Motor neuron (in vitro differentiated cells): ENCODE data around the gene BCAS1. TPM values are rescaled to one million over a fixed set of nuclear protein-coding genes. Genes with fewer than 3 reads are reported as not detected.

Experiments
- ATAC-seq, 8 experiments: fragments of 200-7000 bp; cut with Tn5 transposase; replicated peaks in 6 of 8; 2 replicates each; pipeline ENCODE4 v1.8.0; 2021; ENCODE audit warnings: mild to moderate bottlenecking in 8 of 8, moderate library complexity in 8 of 8
- H3K27ac ChIP-seq, 2 donors: fragments of 250-450 bp; sonication (Bioruptor Pico); 2 replicates each; pipeline ENCODE4 v1.9.0; 2021; ENCODE audit warnings: antibody characterized with exemption in 2 of 2, mild to moderate bottlenecking in 2 of 2, moderate library complexity in 1 of 2
- H3K4me1 ChIP-seq, 2 donors: fragments of 250-450 bp; sonication (Bioruptor Pico); replicated peaks in 1 of 2; 2 replicates each; pipeline ENCODE4 v1.6.1; 2021; ENCODE audit warnings: antibody characterized with exemption in 2 of 2, mild to moderate bottlenecking in 2 of 2, moderate library complexity in 1 of 2
- H3K4me3 ChIP-seq, 5 donors: fragments of 250-450 bp; sonication (Bioruptor Pico); 2 replicates each; pipeline ENCODE4 v1.9.0; 2021; ENCODE audit warnings: antibody characterized with exemption in 5 of 5, mild to moderate bottlenecking in 5 of 5, moderate library complexity in 4 of 5
- WGBS, 10 experiments: fragments of 450-650 bp; shearing (Covaris generic); methylation state at CpG; one replicate each; pipeline ENCODE4 v1.0.0; 2022; 5-methylcytosine and 5-hydroxymethylcytosine counted together
- in situ Hi-C, 9 experiments: fragments of 400-800 bp; cut with MboI; loops; one replicate each; pipeline ENCODE4 v1.15.0; 2021; ENCODE audit warnings: low sequenced_read_pairs in 9 of 9, low pct_unique_long_range_greater_than_20kb in 2 of 9; ENCODE audit not compliant: unreplicated experiment in 9 of 9
- total RNA-seq, 8 experiments: library from RNA; unstranded; fragments of 300-600 nt; gene quantifications; 2 replicates each; pipeline versions ENCODE4 v1.2.3 to v1.2.4, GENCODE V29; 2022

The BCAS1 gene
- total RNA-seq, 8 experiments from 2014 or later = 0.05 to 1.3 (median 0.28) TPM

DNA sequence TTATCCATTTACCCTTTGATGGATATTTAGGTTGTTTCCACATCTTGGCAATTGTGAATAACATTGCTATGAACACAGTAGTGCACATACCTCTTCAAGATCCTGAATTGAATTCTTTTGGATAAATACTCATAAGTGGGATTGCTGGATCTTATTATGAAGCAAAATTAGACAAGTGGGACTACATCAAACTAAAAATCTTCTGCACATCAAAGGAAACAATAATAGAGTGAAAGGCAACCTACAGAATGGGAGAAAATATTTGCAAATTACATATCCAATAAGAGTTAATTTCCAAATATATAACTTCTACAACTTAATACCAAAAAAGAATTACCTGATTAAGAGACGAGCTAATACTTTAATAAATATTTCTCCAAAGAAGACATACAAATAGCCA, 38.4 kb upstream of the BCAS1 start:
- Histone ChIP-seq H3K27ac (no peak overlapping the region), H3K4me1 (no peaks in the 10 kb centered on the region), H3K4me3 (no peak overlapping the region)
- no peak for ATAC-seq
- WGBS, 10 experiments = 46 to 100% (median 79%) methylated on average over 1 of the region's 1 CpG; no CpG with 5 or more reads in 3 of the 10 experiments
- in situ Hi-C loops = loop anchor here in 4 of 9 experiments (10.0 to 25.0 kb wide), 2 partner anchors 86 to 528 kb away; no protein-coding TSS in a partner anchor

DNA sequence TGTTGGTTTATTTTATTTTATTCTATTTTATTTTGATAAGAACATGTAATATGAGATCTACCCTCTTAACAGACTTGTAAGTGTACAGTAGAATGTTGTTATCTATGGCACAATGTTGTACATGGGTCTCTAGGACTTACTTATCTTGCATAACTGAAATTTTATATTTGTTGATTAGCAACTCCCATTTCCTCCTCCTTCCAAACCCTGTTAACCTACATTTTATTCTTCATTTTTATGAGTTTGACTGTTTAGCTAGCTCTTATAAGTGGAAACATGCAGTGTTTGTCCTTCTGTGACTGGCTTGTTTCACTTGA, 37.9 kb upstream of the BCAS1 start:
- no peaks in the 10 kb centered on the region for H3K4me1 ChIP-seq
- no peak for ATAC-seq
- H3K27ac ChIP-seq = no peak overlapping the region
- in situ Hi-C loops = loop anchor here in 4 of 9 experiments (10.0 to 25.0 kb wide), 2 partner anchors 87 to 529 kb away; no protein-coding TSS in a partner anchor
- H3K4me3 ChIP-seq = no peak overlapping the region

DNA sequence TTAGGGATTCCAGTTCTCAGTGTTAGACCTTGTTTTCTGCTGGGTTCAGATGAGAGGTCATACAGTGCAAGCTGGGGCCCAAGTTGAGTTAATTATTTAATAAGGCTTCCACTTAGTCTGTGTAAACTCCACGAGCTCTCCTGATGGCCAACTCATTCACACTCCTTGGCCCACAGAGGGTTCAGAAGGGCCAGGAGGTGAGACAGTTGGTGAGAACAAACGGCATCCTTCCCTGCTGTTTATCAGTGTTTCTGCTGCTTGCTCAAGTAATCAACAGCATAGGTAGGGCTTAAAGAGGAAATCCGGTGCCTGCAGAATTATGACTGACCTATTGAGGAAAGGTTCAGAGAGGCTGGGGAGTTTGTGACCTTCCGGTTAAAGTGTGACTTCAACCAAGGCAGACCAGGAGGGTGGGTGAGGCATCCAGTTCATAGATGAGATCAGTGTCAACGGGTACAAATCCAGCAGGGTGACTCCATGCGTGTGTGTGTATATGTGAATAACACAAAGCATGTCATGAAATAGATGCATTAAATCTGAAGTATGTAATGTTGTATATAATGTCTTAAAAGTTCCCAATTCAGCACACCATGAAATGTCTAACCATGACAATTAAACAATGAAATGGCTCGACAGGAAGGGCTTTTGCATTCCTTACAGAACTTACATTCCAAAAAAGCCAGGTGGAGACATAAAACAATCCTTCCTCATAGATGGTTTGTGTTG, 37.4 kb upstream of the BCAS1 start:
- 43 to 100% (median 66%) methylated on average over 1 to 7 of the region's 7 CpGs; no CpG with 5 or more reads in 2 of the 10 experiments for WGBS, 10 experiments
- in situ Hi-C loops = loop anchor here in 4 of 9 experiments (10.0 to 25.0 kb wide), 2 partner anchors 87 to 530 kb away; no protein-coding TSS in a partner anchor
- no peak for ATAC-seq
- H3K27ac ChIP-seq = no peak overlapping the region
- H3K4me1 ChIP-seq = no peaks in the 10 kb centered on the region
- H3K4me3 ChIP-seq = no peak overlapping the region

DNA sequence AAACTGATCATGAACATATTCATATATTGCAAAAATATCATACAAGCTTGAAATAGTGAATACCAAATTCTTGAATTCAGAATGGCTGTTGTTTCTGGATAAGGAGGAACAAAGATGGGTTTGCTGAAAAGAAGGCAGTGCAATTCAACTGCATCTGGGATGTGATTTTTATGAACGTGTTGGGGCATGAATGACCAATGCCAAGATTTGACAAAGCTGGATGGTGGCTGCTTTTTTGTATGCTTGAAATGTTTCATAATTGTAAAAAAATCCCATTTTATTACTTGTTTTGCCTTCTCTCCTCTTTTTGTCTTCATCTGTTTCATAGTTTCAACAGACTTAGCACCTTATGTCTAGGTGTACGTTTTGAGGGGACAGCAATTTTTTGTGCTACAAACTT, 36.8 kb upstream of the BCAS1 start:
- no peak for ATAC-seq
- 17 to 100% (median 58%) methylated on average over 1 to 2 of the region's 2 CpGs; no CpG with 5 or more reads in 4 of the 10 experiments for WGBS, 10 experiments
- no peak overlapping the region for H3K27ac ChIP-seq
- no peaks in the 10 kb centered on the region for H3K4me1 ChIP-seq
- no peak overlapping the region for H3K4me3 ChIP-seq
- in situ Hi-C loops = loop anchor here in 4 of 9 experiments (10.0 to 25.0 kb wide), 2 partner anchors 88 to 530 kb away; no protein-coding TSS in a partner anchor

DNA sequence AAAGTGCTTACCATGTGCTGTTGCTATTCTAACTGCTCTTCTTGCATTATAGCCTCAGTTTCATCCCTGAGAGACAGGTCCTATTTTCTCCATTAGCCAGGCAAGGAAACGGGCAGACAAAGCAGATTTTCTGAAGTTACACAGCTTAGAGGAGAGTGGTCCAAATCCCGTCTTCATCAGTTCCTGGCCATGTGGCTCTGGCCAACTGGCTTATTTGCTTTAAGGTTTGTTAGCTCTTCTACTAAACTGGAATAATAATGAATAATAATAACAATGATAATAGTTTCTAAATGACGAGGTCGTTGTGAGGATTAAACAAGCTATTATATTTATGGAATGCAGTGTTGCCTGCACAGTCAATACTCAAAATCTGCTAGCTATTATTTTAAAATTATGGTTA, 35.8 kb upstream of the BCAS1 start:
- Histone ChIP-seq H3K4me1 (no peaks in the 10 kb centered on the region), H3K4me3 (no peak overlapping the region), H3K27ac (no peak overlapping the region)
- in situ Hi-C loops = loop anchor here in 4 of 9 experiments (10.0 to 25.0 kb wide), 2 partner anchors 89 to 531 kb away; no protein-coding TSS in a partner anchor
- no peak for ATAC-seq
- 0 to 100% (median 50%) methylated on average over 2 to 4 of the region's 4 CpGs; no CpG with 5 or more reads in 1 of the 10 experiments for WGBS, 10 experiments

DNA sequence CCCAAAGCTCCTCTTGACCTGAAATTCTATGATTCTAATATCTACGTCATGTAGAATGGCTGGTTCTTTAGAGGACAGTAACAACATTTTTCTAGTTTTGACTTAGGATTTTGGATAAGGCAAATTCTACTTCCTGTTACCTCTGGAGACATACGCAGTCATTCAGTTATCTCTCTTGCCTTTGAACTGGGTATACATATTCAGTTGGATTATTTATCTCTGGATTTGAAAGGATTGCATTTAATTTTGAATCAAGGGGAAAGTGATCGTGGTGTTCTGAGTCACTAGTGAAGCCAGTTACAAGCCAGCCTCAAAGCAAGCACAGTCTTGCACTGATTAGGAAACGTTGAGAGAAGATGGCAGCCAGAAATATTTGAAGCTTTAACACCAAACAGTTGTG, 35.3 kb upstream of the BCAS1 start:
- Histone ChIP-seq H3K27ac (no peak overlapping the region), H3K4me3 (no peak overlapping the region)

DNA sequence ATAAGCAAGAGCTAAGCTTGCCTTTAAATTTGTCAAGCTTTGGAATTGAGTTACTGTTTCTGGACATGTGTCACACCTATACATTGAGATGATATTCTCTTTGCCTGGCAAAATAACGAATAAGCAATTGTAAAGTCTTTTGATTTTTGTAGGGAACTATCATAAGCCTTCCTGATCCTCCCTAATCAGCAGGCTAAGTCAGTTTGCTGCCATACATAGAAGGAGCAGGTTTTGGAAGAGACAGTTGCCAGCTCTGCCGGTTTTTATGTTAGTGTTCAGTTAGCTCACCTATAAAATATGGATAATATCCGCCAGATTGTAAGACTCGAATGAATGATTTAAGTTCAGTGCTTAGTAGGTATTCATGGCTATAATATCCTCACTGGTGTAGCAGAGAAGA, 34.4 kb upstream of the BCAS1 start:
- in situ Hi-C loops = loop anchor here in 4 of 9 experiments (10.0 to 25.0 kb wide), 2 partner anchors 90 to 533 kb away; no protein-coding TSS in a partner anchor
- WGBS, 10 experiments = 45 to 100% (median 78%) methylated on average over 1 to 4 of the region's 4 CpGs
- no peak for ATAC-seq
- Histone ChIP-seq H3K27ac (no peak overlapping the region), H3K4me1 (no peaks in the 10 kb centered on the region), H3K4me3 (no peak overlapping the region)

More for the DNA sequence above, 35.3 kb upstream of the BCAS1 start:
- 17 to 91% (median 75%) methylated on average over 1 to 4 of the region's 4 CpGs; no CpG with 5 or more reads in 1 of the 10 experiments for WGBS, 10 experiments
- in situ Hi-C loops = loop anchor here in 4 of 9 experiments (10.0 to 25.0 kb wide), 2 partner anchors 89 to 532 kb away; no protein-coding TSS in a partner anchor
- H3K4me1 ChIP-seq = no peaks in the 10 kb centered on the region
- no peak for ATAC-seq

DNA sequence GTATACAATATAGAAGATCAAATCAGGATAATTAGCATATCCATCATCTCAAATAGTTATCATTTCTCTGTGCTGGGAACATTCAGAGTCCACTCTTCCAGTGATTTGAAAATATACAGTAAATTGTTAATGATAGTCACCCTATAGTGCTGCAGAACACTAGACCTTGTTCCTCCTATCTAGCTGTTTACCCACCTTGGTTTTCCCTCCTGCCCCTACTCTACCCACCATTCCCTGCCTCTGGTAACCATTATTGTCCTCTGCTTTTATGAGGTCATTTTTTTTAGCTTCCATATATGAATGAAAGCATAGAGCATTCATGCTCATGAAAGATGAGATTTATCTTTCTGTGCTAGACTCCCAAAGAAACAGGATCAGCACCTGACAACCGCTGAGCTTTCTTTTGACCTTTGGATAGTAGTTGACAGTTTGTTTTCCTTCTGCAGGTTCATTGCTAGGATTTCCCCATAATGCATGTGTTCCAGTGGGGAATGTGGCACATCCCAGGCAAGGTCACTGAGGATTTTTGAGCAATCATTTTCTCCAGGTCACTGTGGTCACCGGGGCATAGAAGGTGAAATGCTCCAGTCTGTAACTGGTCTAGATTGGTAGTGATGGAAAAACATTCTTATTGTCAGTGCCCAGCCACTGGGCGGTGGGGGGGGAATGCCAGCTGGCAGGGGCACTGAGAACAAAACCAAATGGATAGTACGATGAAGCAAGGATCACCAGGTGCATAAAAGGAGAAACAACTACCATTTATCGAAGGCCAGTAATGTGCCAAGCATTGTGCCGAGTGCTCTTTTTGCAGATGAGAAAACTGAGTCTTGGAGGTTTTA, 33.6 kb upstream of the BCAS1 start:
- no peak for ATAC-seq
- H3K27ac ChIP-seq = no peak overlapping the region
- WGBS, 10 experiments = 42 to 100% (median 76%) methylated on average over 1 to 6 of the region's 6 CpGs; no CpG with 5 or more reads in 1 of the 10 experiments
- in situ Hi-C loops = loop anchor here in 4 of 9 experiments (10.0 to 25.0 kb wide), 2 partner anchors 91 to 533 kb away; no protein-coding TSS in a partner anchor
- H3K4me3 ChIP-seq = no peak overlapping the region
- H3K4me1 ChIP-seq = no peaks in the 10 kb centered on the region

DNA sequence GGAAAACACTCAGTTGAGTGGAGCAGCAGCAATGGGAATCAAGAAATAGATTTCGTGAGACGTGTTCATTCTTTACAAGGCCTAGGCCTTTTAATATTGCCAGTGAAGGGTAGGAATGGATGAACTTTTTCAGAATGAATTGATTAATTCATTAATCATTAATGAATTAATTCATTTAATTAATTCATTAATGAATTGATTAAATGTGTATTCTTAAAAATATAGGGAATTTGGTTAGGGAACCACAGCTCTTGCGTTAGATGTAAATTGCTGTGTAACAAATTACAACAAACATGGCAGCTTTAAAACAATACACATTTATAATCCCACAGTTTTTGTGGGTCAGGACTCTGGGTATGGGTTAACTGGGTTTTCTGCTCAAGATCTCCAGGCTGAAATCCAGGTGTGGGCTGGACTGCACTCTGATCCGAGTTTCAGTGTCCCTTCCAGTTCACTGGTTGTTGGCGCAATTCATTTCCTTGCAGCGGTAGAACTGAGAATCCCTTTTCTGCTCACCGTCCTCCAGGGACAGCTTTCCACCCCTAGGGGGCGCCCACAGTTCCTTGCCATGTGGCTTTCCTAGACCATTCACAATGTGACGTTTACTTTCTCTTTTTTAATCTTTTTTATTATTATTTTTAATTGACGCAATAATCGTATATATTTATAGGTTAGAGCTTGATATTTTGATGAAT, 32.8 kb upstream of the BCAS1 start:
- Histone ChIP-seq H3K4me3 (no peak overlapping the region), H3K4me1 (no peaks in the 10 kb centered on the region), H3K27ac (no peak overlapping the region)
- peak in 4 of 8 experiments; percentile 56 to 91 (median 77) for ATAC-seq
- in situ Hi-C loops = loop anchor here in 4 of 9 experiments (10.0 to 25.0 kb wide), 2 partner anchors 92 to 534 kb away; no protein-coding TSS in a partner anchor
- WGBS, 10 experiments = 33 to 81% (median 47%) methylated on average over 2 to 11 of the region's 11 CpGs

DNA sequence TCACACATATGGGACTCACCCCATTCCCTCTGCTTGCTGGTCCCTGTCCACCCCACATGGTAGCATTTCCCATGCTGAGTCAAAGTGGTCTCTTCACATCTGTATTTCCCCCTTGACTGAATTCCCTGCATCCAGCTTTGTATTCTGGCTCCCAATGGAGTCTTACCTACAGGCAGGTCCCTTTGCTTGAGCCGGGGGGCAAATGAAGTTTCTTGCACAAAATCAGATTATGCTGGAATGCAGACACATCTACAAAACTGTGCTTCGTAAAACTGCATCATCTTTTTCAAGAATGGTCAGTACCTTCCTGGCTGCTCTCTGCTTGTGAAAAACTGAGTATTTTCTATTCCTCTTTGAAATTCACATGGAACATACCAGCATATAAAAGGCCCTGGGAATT, 32.1 kb upstream of the BCAS1 start:
- no peaks in the 10 kb centered on the region for H3K4me1 ChIP-seq
- in situ Hi-C loops = loop anchor here in 4 of 9 experiments (10.0 to 25.0 kb wide), 2 partner anchors 92 to 535 kb away; no protein-coding TSS in a partner anchor
- no peak for ATAC-seq
- H3K4me3 ChIP-seq = no peak overlapping the region
- no peak overlapping the region for H3K27ac ChIP-seq
- WGBS, 10 experiments = 83 to 100% (median 100%) methylated on average over 1 of the region's 2 CpGs; no CpG with 5 or more reads in 5 of the 10 experiments

DNA sequence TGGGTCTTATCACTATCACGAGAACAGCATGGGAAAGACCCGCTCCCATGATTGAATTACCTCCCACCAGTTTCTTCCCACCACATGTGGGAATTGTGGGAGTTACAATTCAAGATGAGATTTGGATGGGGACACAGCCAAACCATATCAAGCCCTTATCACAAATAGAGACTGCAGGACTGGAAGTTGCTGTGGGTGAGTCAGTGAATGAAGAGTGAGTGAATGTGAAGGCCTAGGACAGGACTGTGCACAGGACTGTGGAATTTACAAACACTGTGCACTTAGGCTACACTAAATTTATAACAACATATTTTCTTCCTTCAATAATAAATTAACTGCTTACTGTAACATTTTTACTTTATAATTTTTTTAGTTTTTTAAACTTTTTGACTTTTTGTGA, 30.2 kb upstream of the BCAS1 start:
- no peak overlapping the region for H3K4me3 ChIP-seq
- no peak overlapping the region for H3K27ac ChIP-seq
- no peaks in the 10 kb centered on the region for H3K4me1 ChIP-seq
- in situ Hi-C loops = loop anchor here in 4 of 9 experiments (10.0 to 25.0 kb wide), 2 partner anchors 94 to 537 kb away; no protein-coding TSS in a partner anchor
- 92 to 100% (median 100%) methylated on average over 1 to 2 of the region's 2 CpGs; no CpG with 5 or more reads in 4 of the 10 experiments for WGBS, 10 experiments
- ATAC-seq = no peak

DNA sequence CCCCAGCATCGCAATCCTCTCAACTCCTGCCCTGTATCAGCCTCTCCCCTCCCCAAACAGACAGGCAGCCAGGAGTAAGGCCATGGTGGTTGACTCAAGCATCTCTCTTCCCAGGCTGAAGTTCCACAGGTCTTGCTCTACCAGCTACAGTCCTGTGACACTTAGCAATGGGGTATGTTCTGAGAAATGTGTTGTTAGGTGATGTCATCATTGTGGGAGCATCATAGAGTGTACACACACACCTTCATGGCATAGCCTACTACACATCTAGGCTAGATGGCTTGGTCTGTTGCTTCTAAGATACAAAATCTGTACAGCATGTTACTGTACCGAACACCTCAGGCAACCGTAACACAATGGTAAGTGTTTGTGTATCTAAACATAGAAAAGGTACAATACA, 29.5 kb upstream of the BCAS1 start:
- in situ Hi-C loops = loop anchor here in 8 of 9 experiments (5.0 to 25.0 kb wide), 4 partner anchors 95 to 545 kb away; no protein-coding TSS in a partner anchor
- ATAC-seq = no peak
- WGBS, 10 experiments = 87 to 100% (median 98%) methylated on average over 1 to 3 of the region's 3 CpGs; no CpG with 5 or more reads in 4 of the 10 experiments

More for the DNA sequence above, 29.5 kb upstream of the BCAS1 start:
- Histone ChIP-seq H3K27ac (no peak overlapping the region), H3K4me3 (no peak overlapping the region), H3K4me1 (no peaks in the 10 kb centered on the region)
